ENCODE measurements around the gene SSC5D. TPM values are rescaled to one million over a fixed set of nuclear protein-coding genes. Genes with fewer than 3 reads are reported as not detected.

SSC5D gene
- polyA plus RNA-seq (not detected in 3 replicates), polyA minus RNA-seq (not detected in 3 replicates)
- polyA plus RNA-seq (2011; ENCODE audit: low read depth): not detected
- polyA plus RNA-seq (2011; cell fraction: cytosol; rRNA removed): 0.01 TPM in 1 of 2 replicates, not detected in the other
- polyA plus RNA-seq (2011; cell fraction: nucleus; rRNA removed): 0.09 and 0.10 TPM in 2 replicates
- 0.03 TPM in 1 of 2 replicates, not detected in the other for polyA plus RNA-seq (2012; ENCODE audit: low replicate concordance)
- not detected for polyA minus RNA-seq (2011; cell fraction: cytosol; rRNA and poly(A)+ RNA removed)
- not detected in 2 replicates for polyA minus RNA-seq (2011; cell fraction: nucleus; rRNA and poly(A)+ RNA removed)

DNA sequence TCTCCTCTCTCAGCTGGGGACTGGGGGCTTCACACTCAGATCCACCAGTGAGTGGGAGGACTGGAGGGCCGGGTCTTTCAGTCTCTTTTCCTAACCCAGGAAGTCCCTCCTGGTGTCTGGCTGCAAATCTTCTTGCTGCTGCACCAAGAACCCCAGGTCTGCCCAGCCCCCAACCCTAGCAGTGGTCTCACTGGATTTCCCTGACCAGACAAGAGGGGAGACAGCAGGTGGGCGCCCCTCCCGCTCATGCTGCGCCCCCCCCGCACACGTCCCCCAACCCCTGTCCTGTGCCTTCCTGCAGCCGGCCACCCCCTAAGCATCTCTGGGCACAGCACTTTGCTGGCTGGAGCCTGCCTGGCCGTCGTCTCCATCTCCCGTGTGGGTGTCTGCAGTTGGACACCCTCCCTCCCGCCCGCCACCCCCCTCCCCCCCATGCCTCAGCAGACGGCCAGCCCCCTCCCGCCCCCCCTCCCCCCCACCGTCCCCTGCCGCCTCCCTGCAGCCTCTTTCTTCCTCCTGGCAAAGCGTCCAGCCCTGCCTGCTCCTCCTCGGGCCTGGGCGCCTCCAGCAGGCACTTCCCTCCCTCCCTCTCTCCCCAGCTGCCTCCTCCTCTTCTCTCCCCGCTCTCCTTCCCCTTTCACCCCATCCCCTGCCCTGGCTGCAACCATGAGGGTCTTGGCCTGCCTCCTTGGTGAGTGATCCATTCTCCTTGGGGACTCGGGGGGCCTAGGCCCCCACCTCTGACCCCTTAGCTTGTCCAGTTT lies at the start of gene SSC5D:
Gene SSC5D (plus strand): TSS at position 513 of the 764 bp plus-strand sequence. CDS start 154 bp downstream, at position 667.
- FAIRE-seq (no peak), DNase-seq (ENCODE audit: low read depth, low spot score) (no peak)
- Histone ChIP-seq H3K36me3 (ENCODE audit: control insufficient read depth in 2 of 2, extremely low read depth in 1 of 2, insufficient read depth in 2 of 2, low read length in 2 of 2) (peaks cover 0 to 5% of the 10 kb centered on the region in 2 experiments), H3K9ac (ENCODE audit: control insufficient read depth, extremely low read depth, insufficient read depth, low read length) (peak within 1 kb of the TSS; percentile 63), H3K4me1 (ENCODE audit: control insufficient read depth, extremely low read depth, insufficient read depth, low read length) (peaks cover 32% of the 10 kb centered on the region), H4K20me1 (ENCODE audit: control insufficient read depth, extremely low read depth, insufficient read depth, low read length) (no peaks in the 10 kb centered on the region), H2AFZ (ENCODE audit: control insufficient read depth, low read length) (no peak within 1 kb of the TSS), H3K27me3 (ENCODE audit: control insufficient read depth, extremely low read depth, insufficient read depth, low read length) (peaks cover 26% of the 10 kb centered on the region), H3K79me2 (ENCODE audit: control insufficient read depth, insufficient read depth, low read length) (no peaks in the 10 kb centered on the region), H3K9me1 (ENCODE audit: control insufficient read depth, extremely low read depth, insufficient read depth, low read length) (peaks cover 3% of the 10 kb centered on the region), H3K27ac (ENCODE audit: control insufficient read depth, insufficient read depth, low read length) (peak within 1 kb of the TSS; percentile 77), H3K4me3 (ENCODE audit: control insufficient read depth in 2 of 3, extremely low read depth in 1 of 3, insufficient read depth in 2 of 3, low read depth in 1 of 3, low read length in 3 of 3) (peak within 1 kb of the TSS in 2 of 3 experiments; percentile 42 to 46), H3K4me2 (ENCODE audit: control insufficient read depth, extremely low read depth, insufficient read depth, low read depth, low read length) (peak within 1 kb of the TSS; percentile 52), H3K9me3 (ENCODE audit: control insufficient read depth, low read depth, low read length) (no peaks in the 10 kb centered on the region)
- dilution Hi-C loops (cut with MboI; ENCODE audit: extremely low pct_ligation_motif_present, low sequenced_read_pairs): no loop called here
- no peak for TF ChIP-seq EZH2 (IDR thresholded peaks at IDR 0.05; ENCODE audit: low read length)
- TF ChIP-seq, protein P1, sequence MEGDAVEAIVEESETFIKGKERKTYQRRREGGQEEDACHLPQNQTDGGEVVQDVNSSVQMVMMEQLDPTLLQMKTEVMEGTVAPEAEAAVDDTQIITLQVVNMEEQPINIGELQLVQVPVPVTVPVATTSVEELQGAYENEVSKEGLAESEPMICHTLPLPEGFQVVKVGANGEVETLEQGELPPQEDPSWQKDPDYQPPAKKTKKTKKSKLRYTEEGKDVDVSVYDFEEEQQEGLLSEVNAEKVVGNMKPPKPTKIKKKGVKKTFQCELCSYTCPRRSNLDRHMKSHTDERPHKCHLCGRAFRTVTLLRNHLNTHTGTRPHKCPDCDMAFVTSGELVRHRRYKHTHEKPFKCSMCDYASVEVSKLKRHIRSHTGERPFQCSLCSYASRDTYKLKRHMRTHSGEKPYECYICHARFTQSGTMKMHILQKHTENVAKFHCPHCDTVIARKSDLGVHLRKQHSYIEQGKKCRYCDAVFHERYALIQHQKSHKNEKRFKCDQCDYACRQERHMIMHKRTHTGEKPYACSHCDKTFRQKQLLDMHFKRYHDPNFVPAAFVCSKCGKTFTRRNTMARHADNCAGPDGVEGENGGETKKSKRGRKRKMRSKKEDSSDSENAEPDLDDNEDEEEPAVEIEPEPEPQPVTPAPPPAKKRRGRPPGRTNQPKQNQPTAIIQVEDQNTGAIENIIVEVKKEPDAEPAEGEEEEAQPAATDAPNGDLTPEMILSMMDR (optimal IDR thresholded peaks at IDR 0.05 in 1 of 3, IDR thresholded peaks at IDR 0.05 in 1 of 3, conservative IDR thresholded peaks at IDR 0.05 in 1 of 3; ENCODE audit: extremely low read depth in 1 of 3, insufficient read depth in 2 of 3, low read length in 3 of 3): no peak

DNA sequence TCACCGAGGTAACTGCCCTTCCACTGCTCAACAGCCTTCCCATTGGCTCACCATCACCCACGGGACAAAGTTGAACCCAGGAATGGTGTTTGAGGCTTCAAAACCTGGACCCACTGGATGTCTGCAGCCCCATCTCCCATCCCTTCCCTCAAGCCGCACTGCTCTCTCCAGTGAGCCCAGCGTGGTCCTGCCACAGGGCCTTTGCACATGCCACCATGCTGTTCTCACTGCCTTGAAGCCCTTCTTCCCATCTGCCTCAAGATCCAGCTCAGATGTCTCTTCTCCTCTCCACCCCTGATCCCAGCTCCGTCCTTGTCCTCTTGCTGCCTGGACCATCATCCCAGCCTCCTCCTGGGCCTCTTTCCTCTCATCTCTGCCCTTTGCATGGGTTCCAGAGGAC lies 49.2 kb upstream of the SSC5D start:
- H3K9me1 ChIP-seq (ENCODE audit: control insufficient read depth, extremely low read depth, insufficient read depth, low read length): no peaks in the 10 kb centered on the region
- dilution Hi-C loops (cut with MboI; ENCODE audit: extremely low pct_ligation_motif_present, low sequenced_read_pairs): no loop called here
- no peak for FAIRE-seq

More for the DNA sequence above, 49.2 kb upstream of the SSC5D start:
- peaks cover 3% of the 10 kb centered on the region for H3K4me1 ChIP-seq (ENCODE audit: control insufficient read depth, extremely low read depth, insufficient read depth, low read length)
- no peaks in the 10 kb centered on the region for H3K9me3 ChIP-seq (ENCODE audit: control insufficient read depth, low read depth, low read length)
- no peak overlapping the region for H3K4me3 ChIP-seq (ENCODE audit: control insufficient read depth in 2 of 3, extremely low read depth in 1 of 3, insufficient read depth in 2 of 3, low read depth in 1 of 3, low read length in 3 of 3)
- no peak overlapping the region for H3K4me2 ChIP-seq (ENCODE audit: control insufficient read depth, extremely low read depth, insufficient read depth, low read depth, low read length)
- no peak for TF ChIP-seq EZH2 (IDR thresholded peaks at IDR 0.05; ENCODE audit: low read length)
- TF ChIP-seq, protein P1 (optimal IDR thresholded peaks at IDR 0.05 in 1 of 3, IDR thresholded peaks at IDR 0.05 in 1 of 3, conservative IDR thresholded peaks at IDR 0.05 in 1 of 3; ENCODE audit: extremely low read depth in 1 of 3, insufficient read depth in 2 of 3, low read length in 3 of 3): no peak
- DNase-seq (ENCODE audit: low read depth, low spot score): no peak
- no peaks in the 10 kb centered on the region for H3K36me3 ChIP-seq (ENCODE audit: control insufficient read depth in 2 of 2, extremely low read depth in 1 of 2, insufficient read depth in 2 of 2, low read length in 2 of 2)
- H4K20me1 ChIP-seq (ENCODE audit: control insufficient read depth, extremely low read depth, insufficient read depth, low read length): peaks cover 9% of the 10 kb centered on the region
- H2AFZ ChIP-seq (ENCODE audit: control insufficient read depth, low read length): no peak overlapping the region
- H3K27ac ChIP-seq (ENCODE audit: control insufficient read depth, insufficient read depth, low read length): no peak overlapping the region
- no peak overlapping the region for H3K9ac ChIP-seq (ENCODE audit: control insufficient read depth, extremely low read depth, insufficient read depth, low read length)
- peaks cover 46% of the 10 kb centered on the region for H3K27me3 ChIP-seq (ENCODE audit: control insufficient read depth, extremely low read depth, insufficient read depth, low read length)
- no peaks in the 10 kb centered on the region for H3K79me2 ChIP-seq (ENCODE audit: control insufficient read depth, insufficient read depth, low read length)

All from keratinocyte (primary cell).